Activated CD4-positive, alpha-beta T cell treated with anti-CD3 and anti-CD28 coated beads, Interleukin-2, Interleukin-4, amounts not matched to agents 100 ng/mL and 50 ng/mL, durations not matched to agents 16 hours and 8 hours (primary cell): ENCODE results near the gene MICALL1.

Experiments
- DNase-seq: peaks from one replicate; pipeline ENCODE4 v3.0.0-alpha.2; 2020; ENCODE audit warnings: low spot score

Gene MICALL1

GRCh38 chr22:37905534-37906363 is at the start of gene MICALL1:
Gene MICALL1 (plus strand): TSS chr22:37906297. CDS start chr22:37906423, 126 bp downstream.
- peak; percentile 49 for DNase-seq

DNA sequence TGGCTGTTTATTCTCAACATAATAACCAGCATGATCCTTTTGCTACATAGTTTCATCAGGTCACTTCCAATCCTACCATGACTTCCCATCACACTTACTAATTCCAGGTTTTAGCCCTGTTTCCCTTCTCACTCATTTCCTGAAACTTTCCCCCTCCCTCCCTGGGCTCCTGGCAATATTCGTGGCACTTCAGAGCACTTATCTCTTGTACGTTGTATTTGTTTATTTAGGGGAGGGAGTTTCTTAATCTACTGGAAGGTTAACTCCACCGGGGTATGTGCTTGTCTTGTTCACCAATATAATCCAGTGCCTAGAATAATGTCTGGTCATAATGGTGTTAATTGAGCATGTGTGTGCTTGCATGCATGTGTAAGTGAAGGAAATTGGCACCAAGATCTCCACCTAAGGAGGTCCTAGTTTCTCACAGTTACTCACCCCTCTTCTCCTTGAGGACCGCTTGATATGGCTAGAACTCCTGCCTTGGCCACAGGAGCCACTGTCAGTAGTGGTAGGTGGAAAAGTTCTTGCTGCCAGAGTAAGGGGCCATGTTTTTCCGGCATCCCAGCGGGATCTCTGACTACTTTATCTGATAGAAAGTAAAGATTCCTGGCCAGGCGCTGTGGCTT is 45.2 kb upstream of the MICALL1 start:
- DNase-seq, result no peak

GRCh38 chr22:37862570-37863325 is 43.3 kb upstream of the MICALL1 start:
- no peak for DNase-seq

DNA sequence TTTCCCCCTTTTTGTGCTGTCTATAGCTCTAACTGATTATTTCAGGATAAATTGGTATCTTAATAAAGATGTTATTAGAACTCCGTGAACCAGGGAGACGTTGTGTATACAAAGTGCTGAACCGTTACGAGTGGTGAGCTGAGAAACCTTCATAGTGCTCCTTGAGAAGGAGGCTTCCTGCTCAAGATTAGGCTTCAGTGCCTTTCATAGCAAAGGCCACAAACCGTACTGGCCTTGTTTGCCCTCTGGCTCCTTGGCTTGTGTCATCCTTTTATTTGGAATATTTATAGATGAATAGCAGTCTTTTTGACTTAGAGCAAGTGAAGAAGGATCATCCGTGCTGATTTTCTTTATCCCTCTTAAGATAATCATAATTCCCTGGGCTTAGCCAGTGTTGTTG is 40.6 kb upstream of the MICALL1 start:
- no peak for DNase-seq

GRCh38 chr22:37870273-37870672 is 35.8 kb upstream of the MICALL1 start:
- DNase-seq, result no peak

DNA sequence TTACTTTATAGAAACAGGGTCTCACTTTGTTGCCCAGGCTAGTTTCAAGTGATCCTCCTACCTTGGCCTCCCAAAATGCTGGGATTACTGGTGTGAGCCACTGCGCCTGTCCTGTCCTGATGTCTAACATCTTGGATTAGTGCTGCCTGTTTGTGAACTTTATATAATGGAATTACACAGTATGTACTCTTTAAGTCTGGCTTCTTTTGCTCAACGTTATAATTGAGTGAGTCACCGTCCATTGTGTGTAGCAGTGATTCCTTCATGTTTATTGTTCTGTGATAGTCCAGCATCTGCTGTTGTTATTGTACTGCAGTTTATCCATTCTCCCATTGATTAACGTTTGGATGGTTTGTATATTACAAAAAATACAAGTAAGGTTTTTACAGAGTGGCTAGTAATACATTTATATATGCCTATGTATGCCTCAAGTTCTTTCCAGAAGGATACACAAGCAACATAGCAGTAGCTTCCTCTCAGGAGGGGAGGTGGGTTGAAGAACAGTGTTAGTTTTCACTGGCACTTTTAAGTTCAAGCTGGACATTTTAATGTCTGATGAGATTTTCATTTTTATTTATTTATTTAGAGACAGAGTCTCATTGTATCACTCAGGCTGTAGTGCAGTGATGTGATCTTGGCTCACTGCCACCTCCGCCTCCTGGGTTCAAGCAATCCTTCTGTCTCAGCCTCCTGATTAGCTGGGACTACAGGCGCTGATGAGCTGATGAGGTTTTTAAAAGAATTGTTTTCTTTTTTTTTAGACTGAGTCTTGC is 25.2 kb upstream of the MICALL1 start:
- no peak for DNase-seq

DNA sequence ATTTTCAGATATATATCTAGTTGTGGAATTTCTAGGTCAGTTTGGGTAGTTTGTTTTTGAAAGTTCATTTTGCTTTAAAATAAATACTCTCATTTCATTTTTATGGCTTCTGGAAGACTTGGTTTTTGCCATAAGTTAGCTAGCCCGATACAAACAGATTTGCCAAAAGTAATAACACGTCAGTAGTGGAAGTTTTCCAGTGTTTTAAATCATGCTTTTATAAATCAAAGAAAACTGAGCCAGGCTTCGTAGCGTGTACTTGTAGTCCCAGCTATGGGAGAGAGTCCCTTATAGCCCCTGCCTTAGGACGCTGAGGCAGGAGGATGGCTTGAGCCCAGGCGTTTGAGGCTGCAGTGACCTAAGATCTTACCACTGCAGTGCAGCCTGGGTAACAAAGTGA is 21.7 kb upstream of the MICALL1 start:
- no peak for DNase-seq

- no peak for DNase-seq
Observed at GRCh38 chr22:37887584-37888378, 18.3 kb upstream of the MICALL1 start.

GRCh38 chr22:37891926-37892325 is 14.2 kb upstream of the MICALL1 start:
- DNase-seq, result no peak

DNA sequence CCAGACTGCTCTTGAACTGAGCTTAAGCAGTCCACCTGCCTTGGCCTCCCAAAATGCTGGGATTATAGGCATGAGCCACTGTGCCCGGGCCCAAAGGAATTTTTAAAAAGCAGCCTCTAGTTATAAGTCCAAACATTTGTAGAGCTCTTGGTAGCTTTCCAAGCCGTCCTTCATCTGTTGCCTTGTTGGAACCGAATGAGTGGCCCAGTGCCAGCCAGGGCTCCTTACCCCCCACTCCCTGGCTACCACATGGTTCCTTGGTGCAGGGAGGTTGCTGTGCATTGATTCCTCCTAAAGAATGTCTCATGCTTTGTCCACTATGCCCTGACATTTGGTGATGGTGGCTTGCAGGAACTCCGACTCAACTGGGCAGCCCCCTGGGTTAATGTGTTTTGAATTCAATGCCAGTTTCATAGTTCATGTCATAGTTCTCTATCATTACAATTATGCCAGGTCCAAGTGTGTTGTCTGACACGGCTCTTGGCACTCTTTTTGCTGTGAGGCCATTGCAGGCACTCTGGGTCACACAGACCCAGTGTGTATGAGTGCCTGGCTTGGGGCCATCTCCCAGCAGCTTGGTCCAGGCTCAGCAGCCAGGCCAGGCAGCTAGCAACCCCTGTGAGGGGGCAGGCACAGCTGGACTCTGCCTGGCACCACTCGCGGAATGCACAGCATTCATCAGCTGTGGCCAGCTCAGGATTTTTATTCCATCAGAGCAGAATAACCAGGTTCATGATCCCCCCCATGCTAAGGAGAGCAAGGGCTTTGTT is 13.3 kb upstream of the MICALL1 start:
- no peak for DNase-seq

DNA sequence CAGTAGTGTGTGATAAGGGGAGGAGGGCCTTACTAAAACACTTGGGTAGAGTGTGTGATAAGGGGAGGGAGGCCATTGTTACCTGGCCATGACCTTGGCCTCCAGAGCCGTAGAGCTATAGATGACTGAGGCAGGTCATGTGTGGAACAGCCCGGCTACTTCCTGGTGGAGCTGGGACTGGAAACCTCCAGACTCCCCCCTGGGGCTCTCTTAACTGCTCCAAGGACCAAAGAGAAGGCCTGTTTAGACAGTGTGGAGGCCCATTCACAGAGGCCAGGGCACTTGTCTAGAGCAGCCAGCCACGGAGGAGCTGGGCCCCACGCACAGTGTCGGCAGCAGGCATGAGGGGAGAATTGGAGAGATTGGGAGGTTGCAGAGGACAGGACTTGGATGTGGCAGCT is 12.5 kb upstream of the MICALL1 start:
- DNase-seq, result no peak

- no peak for DNase-seq
Observed at GRCh38 chr22:37894939-37895670, 11.0 kb upstream of the MICALL1 start.

- peak; percentile 73 for DNase-seq
Observed at GRCh38 chr22:37896181-37896592, 9.9 kb upstream of the MICALL1 start.

DNA sequence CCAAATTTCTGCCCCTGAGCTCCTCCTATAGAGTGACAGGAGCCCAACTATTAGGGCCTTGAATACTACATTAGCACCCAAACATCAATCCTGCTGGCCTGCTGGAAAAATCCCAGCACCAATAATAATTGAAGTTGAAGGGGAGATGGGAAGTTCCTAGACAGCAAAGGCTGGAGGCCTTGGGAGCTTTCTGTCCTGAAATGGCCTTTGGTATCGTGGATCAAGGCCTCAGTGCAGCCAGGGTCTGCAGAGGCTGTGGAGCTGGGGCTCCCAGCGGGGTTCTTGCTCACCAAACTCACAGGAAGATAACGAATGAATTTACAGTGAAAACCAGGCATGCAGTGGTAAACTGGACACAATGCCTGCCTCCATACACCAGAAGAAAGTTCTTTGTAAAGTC is 9.2 kb upstream of the MICALL1 start:
- DNase-seq, result no peak

DNA sequence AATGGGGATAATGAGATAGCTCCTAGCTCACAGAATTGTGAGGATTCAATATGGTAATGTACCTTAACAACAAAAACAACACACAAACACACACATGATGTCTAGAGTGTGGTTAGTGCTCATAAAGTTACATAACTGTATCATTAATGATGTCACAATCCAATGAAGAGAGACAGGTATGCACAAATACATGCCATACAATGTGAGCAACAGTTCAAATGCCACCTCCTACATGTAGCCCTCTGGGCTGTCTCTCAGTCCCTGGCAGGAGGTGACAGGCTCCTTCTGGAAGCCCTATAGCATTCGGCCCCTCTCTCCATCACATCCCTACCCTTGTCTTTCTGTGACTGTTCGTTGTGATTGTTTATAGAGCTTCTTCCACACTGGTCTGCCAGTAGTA is 8.3 kb upstream of the MICALL1 start:
- DNase-seq, result no peak

DNA sequence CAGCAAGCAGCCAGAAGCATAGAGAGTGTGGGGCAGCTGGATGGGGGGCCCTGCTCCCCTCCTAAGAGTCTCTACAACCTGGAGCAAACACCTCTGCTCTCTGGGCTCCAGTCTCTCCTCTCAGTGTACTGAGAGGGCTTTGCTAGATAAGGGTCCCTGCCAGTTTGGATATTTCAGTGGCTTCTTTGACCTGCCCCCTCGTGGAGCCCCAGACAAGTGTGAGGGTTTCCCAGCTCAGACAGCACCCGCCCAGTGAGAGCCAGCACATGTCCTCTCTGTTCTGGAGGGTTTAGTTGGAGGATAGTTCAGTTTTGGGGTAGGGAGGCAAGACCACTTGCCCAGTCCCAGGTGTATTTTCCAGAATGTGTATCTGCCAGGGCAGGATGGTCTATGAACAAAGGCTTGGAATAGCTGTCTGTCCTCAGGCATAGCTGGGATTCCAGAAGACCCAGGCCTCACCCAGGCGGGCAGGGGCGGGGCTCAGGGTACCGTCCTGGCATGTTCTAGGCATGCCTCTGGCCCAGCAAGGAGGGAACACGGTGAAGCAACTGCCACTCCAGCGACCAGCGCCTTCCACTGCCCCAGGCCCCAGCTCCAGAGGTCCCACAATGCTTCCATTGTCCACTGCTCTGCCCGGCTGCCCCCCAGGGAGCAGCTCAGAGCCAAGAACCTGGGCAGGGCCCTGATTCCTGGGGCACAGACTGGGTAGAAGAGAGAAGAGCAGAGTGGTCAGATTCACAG is 7.5 kb upstream of the MICALL1 start:
- DNase-seq, result no peak

DNA sequence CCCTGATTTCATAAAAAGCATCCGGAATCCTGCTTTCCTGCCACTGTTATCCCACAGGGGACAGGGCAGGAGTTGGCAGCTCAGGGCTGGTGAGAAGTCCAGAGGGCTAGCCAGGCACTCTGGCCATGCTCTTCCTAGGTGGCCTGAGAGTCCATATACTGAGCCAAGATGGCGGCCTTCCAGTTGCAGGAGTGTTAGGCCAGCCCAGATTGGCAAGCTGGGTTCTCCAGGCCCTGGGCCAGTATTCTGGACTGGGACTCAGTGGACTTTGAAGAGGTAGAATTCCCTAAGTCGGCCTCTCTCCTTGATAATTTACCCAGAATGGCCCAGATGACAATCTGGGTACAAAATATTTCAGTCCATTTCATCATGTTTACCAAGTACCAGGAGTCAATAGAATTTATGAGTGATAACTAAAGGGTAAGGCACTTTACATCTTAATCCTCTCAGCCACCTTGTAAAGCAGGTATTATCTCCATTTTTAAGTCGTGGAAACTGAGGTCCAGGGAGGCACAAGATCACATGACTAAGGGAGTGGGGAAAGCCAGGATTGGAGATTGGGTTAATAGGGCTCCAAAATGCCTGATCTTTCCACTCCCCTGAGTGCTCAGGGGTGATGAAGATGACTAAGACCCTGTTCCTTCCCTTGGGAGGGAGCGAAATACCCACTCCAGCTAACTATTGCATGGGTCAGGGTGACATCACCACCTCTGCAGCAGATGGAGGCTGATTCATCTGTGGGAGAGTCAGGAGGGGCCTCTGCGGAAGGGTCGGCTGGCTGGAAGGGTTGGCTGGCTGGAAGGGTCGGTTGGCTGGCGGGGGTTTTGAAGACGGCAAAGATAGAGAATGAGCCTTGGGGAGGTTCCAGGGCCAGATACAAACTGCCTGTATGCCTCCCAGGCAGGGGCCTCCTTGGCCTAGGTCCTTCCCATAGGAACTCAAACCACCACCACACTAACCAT is 1.2 kb upstream of the MICALL1 start:
- DNase-seq, result no peak
